ENCODE data around the gene MYH7.

Gene MYH7

GRCh38 chr14:23381871-23382270, 53.6 kb downstream of the MYH7 start:
- TF ChIP-seq, protein P1, sequence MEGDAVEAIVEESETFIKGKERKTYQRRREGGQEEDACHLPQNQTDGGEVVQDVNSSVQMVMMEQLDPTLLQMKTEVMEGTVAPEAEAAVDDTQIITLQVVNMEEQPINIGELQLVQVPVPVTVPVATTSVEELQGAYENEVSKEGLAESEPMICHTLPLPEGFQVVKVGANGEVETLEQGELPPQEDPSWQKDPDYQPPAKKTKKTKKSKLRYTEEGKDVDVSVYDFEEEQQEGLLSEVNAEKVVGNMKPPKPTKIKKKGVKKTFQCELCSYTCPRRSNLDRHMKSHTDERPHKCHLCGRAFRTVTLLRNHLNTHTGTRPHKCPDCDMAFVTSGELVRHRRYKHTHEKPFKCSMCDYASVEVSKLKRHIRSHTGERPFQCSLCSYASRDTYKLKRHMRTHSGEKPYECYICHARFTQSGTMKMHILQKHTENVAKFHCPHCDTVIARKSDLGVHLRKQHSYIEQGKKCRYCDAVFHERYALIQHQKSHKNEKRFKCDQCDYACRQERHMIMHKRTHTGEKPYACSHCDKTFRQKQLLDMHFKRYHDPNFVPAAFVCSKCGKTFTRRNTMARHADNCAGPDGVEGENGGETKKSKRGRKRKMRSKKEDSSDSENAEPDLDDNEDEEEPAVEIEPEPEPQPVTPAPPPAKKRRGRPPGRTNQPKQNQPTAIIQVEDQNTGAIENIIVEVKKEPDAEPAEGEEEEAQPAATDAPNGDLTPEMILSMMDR (IDR thresholded peaks at IDR 0.05; ENCODE audit: low read depth, low read length), result no peak
- TF ChIP-seq POLR2A (IDR thresholded peaks at IDR 0.05; ENCODE audit: extremely low read depth, insufficient read length), result no peak
- no peak for TF ChIP-seq MYC (IDR thresholded peaks at IDR 0.05; ENCODE audit: low read depth, low read length)
- TF ChIP-seq MAX (IDR thresholded peaks at IDR 0.05; ENCODE audit: low read depth, low read length), result no peak
- H3K4me3 ChIP-seq (ENCODE audit: low read depth, low read length), result no peak overlapping the region
- peak; percentile 41 for DNase-seq (ENCODE audit: low read depth)

DNA sequence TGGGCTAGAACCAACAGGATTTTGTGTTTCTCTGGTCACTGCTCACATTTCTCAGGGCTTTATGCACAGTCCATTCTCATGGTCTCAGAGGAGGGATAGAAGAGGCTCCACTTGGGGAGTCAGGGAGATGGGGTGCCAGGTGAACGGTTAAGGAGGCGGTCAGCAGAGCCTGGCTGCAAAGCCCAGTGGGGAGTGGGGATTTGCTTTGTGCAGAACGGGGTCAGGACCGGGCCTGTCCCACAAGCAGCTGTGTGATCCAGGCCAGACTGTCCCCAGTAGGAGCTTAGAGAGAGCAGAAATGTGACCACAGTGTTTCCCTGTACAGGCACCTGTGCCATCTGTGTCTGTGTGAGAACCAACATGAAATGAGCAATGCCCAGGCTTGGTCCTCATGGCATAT, 54.5 kb downstream of the MYH7 start:
- TF ChIP-seq MAX (IDR thresholded peaks at IDR 0.05; ENCODE audit: low read depth, low read length) (no peak), MYC (IDR thresholded peaks at IDR 0.05; ENCODE audit: low read depth, low read length) (no peak), POLR2A (IDR thresholded peaks at IDR 0.05; ENCODE audit: extremely low read depth, insufficient read length) (no peak)
- TF ChIP-seq, protein P1 (IDR thresholded peaks at IDR 0.05; ENCODE audit: low read depth, low read length), result no peak
- DNase-seq (ENCODE audit: low read depth), result no peak
- H3K4me3 ChIP-seq (ENCODE audit: low read depth, low read length), result no peak overlapping the region

- no peak for DNase-seq (ENCODE audit: low read depth)
- no peak for TF ChIP-seq MAX (IDR thresholded peaks at IDR 0.05; ENCODE audit: low read depth, low read length)
- TF ChIP-seq POLR2A (IDR thresholded peaks at IDR 0.05; ENCODE audit: extremely low read depth, insufficient read length), result no peak
- no peak for TF ChIP-seq MYC (IDR thresholded peaks at IDR 0.05; ENCODE audit: low read depth, low read length)
- TF ChIP-seq, protein P1 (IDR thresholded peaks at IDR 0.05; ENCODE audit: low read depth, low read length), result no peak
- H3K4me3 ChIP-seq (ENCODE audit: low read depth, low read length), result no peak overlapping the region
Measured at GRCh38 chr14:23380197-23380914, 55.1 kb downstream of the MYH7 start.

GRCh38 chr14:23379366-23380196, 55.9 kb downstream of the MYH7 start:
- peak; percentile 37 for DNase-seq (ENCODE audit: low read depth)
- TF ChIP-seq MYC (IDR thresholded peaks at IDR 0.05; ENCODE audit: low read depth, low read length), result no peak
- 0 out of 2 replicates have a peak, but pooled peaks have one; percentile 14 for TF ChIP-seq MAX (IDR thresholded peaks at IDR 0.05; ENCODE audit: low read depth, low read length)
- TF ChIP-seq, protein P1 (IDR thresholded peaks at IDR 0.05; ENCODE audit: low read depth, low read length), result peak; percentile 95
- no peak overlapping the region for H3K4me3 ChIP-seq (ENCODE audit: low read depth, low read length)

DNA sequence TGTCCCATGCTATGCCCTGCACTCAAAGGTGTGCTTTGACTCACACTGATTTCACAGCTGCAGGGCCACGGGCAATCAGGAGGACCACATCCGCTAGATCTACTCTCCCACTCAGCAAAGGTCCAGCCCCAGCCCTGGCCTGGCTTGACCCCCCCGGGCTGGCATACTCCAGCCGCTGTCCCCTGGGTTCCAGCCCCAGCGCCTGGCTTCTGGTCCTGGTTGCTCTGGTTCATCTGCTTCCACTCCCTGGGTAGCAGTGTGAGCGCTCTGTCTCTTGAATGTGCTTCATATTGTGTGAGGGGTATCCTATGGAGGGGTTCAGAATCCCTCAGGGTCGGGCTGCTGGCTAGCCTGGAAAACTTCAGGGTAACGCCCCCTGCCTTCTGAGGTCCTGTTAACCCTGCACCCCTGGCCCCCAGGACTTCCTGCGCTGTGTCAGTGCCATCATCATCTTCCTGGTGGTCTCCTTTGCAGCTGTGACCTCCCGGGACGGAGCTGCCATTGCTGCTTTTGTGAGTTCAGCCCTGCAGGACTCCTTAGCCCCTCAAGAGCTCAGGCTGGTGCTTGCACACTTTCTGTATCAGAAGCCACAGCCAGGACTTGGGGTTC, 56.7 kb downstream of the MYH7 start:
- H3K4me3 ChIP-seq (ENCODE audit: low read depth, low read length), result no peak overlapping the region
- no peak for TF ChIP-seq MAX (IDR thresholded peaks at IDR 0.05; ENCODE audit: low read depth, low read length)
- no peak for DNase-seq (ENCODE audit: low read depth)

Measured in NB4 (cell line).